GM12875 (cell line): ENCODE results near the gene KRT75.
A peak's percentile ranks its signal among the peaks of the same experiment; 100 is the strongest.

Source experiments
- H3K4me3 ChIP-seq: one replicate; pipeline ENCODE4 v1.5.1; 2011; ENCODE audit warnings: low read depth, low read length, control low read depth
- TF ChIP-seq, protein P1 (sequence below): IDR thresholded peaks from 2 replicates; pipeline ENCODE4 v1.5.1; 2011; ENCODE audit warnings: low read depth, mild to moderate bottlenecking, control low read depth, inconsistent platforms, low read length, moderate library complexity, borderline replicate concordance; ENCODE audit not compliant: insufficient read depth

KRT75 gene

GRCh38 chr12:52401526-52401925 is 32.6 kb downstream of the KRT75 start:
- TF ChIP-seq, protein P1, sequence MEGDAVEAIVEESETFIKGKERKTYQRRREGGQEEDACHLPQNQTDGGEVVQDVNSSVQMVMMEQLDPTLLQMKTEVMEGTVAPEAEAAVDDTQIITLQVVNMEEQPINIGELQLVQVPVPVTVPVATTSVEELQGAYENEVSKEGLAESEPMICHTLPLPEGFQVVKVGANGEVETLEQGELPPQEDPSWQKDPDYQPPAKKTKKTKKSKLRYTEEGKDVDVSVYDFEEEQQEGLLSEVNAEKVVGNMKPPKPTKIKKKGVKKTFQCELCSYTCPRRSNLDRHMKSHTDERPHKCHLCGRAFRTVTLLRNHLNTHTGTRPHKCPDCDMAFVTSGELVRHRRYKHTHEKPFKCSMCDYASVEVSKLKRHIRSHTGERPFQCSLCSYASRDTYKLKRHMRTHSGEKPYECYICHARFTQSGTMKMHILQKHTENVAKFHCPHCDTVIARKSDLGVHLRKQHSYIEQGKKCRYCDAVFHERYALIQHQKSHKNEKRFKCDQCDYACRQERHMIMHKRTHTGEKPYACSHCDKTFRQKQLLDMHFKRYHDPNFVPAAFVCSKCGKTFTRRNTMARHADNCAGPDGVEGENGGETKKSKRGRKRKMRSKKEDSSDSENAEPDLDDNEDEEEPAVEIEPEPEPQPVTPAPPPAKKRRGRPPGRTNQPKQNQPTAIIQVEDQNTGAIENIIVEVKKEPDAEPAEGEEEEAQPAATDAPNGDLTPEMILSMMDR = no peak

DNA sequence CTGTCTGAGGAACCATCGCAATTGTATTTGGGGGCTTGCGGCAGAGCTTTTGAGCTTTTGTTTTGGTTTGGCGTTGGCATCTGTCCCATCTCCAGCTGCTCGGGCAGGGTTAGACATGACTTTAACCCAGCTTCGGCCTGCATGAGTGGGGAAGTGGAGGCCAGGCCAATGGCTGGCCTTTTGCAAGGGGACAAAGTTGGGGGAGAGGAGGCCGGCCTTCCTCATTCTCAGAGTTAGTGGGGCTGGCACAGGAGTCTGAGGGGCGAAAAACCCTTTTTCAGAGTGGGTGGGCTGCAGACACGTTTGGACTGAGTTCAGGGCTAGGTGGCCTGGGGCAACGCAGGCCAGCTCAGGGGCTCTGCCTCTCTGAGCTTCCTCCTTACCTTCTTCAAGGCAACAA is 33.3 kb downstream of the KRT75 start:
- TF ChIP-seq, protein P1 = no peak
- no peak overlapping the region for H3K4me3 ChIP-seq

More at GRCh38 chr12:52401526-52401925, 32.6 kb downstream of the KRT75 start:
- H3K4me3 ChIP-seq = no peak overlapping the region

GRCh38 chr12:52399756-52400155 is 34.4 kb downstream of the KRT75 start:
- H3K4me3 ChIP-seq = no peak overlapping the region
- TF ChIP-seq, protein P1 = no peak

DNA sequence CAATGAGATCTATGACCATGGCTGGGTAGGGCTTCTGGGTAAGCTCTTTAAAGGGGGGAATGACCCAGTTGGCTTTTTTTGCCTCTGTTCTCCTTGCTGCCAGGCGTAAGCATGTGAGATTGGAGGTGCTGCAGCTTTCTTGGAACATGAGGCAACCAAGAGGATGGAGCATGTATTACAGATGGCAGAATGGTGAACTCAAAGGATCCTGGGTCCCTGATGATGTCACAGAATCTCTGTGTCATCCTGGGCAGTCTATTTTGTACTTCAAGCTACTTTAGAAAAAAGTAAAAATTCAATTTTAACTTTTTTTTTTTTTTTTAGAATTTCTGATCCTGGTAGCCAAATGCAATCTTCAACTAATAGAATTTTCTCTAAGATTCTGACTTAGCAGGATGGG is 36.0 kb downstream of the KRT75 start:
- H3K4me3 ChIP-seq = no peak overlapping the region
- TF ChIP-seq, protein P1 = no peak

DNA sequence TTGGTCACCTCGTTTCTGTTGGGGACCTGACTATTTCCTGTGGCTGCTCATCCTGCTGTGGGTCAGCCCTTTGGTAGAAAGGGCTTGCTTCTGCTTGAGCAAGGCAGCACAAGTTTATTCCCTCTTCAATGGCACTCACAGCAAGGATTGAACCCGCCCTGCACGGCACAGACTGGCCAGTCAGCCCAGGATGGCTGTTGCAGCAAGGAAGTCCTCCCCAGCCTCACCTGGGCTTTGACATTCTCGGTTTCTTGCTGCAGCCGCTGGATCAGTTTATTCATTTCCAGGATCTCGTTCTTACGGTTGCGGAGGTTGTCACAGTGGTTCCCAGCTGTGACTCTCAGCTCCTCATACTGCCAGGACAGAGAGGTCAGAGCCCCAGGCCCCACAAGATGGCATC is 37.5 kb downstream of the KRT75 start:
- no peak overlapping the region for H3K4me3 ChIP-seq
- TF ChIP-seq, protein P1 = no peak

DNA sequence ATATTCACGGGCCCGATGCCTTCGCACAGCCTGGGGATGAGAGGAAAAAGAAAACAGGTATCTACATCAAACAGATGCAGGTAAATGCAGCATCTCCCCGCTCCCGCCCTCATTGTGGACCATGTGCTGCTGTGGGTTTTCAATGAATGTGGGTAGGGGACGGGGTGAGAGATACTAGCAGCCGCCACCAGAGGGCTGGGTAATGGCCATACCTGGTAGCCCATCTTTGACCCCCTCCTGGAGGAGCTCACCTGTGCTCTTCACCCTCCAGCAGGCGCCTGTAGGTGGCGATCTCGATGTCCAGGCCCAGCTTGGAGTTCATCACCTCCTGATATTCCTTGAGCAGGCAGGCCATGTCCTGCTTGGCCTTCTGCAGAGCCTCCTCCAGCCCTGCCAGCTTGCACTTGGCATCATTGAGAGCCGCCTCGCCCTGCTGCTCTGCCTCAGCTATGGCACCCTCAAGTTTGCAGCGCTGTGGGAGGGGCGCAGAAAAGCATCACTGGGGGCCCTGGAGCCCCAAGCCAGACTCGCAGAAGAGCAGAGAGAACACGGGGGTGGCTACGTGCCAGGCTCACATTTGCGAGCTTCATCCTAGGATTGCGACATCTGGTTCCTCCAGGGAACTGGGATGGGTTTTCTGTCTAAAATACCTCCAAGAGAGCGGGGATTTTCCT is 38.3 kb downstream of the KRT75 start:
- no peak overlapping the region for H3K4me3 ChIP-seq
- TF ChIP-seq, protein P1 = peak; percentile 53

GRCh38 chr12:52394836-52395405 is 39.2 kb downstream of the KRT75 start:
- H3K4me3 ChIP-seq = no peak overlapping the region
- TF ChIP-seq, protein P1 = no peak
